Medulla oblongata (tissue), 1 donor: ENCODE results near the gene PLCH2.

Source experiments
- DNase-seq: peaks from one replicate; pipeline ENCODE4 v3.0.0-alpha.2; 2015; ENCODE audit errors: extremely low spot score

The PLCH2 gene

DNA sequence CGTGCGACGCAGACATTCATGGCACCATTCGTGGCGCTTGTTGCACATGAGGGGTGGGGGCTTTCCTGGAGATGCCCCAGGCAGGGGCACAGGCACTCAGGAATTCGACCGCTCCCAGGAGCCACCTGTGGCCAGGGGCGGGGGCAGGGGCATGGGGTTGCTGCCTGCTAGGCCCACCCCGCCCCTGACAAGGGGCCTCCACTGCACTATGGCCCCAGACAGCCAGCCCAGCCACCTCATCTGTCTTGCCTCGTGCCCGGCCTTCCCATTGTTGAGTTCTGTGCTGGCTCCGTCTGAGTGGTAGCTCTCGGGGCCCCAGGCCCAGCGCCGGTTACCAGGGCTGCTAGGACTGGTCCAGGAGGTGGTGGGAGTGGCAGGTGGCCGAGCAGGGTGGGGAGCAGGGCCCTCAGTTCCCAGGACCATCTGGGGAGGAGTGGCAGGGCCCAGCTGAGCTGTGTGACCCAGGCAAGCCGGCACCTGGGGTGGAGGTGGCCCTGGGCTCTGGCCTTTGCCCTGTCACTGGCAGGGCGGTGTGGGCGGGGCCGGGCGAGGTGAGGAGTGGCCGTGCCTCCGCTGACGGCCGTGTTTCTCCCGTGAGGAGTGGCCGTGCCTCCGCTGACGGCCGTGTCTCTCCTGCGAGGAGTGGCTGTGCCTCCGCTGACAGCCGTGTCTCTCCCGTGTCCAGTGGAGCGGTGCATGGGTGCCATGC is 1.9 kb downstream of the PLCH2 start:
- no peak for DNase-seq

DNA sequence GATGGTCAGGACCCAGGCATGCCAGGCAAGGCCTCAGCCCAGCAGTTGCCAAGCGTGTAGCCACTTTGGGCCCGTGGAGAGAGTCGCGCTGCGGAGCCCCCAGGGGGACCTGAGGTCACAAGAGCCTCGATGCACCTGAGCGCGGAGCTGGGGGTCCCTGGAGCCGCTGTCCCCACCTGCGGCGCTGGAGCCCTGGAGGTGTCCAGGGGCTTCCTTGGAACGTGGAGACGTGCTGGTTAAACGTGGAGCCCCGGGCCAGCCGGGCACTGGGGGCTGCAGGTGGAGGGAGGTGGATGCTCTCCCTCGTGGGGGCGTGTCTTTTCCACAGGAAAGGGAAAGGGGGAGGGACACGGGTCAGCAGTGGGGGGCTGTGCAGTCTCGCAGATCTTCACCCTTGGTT is 3.1 kb downstream of the PLCH2 start:
- DNase-seq: no peak

DNA sequence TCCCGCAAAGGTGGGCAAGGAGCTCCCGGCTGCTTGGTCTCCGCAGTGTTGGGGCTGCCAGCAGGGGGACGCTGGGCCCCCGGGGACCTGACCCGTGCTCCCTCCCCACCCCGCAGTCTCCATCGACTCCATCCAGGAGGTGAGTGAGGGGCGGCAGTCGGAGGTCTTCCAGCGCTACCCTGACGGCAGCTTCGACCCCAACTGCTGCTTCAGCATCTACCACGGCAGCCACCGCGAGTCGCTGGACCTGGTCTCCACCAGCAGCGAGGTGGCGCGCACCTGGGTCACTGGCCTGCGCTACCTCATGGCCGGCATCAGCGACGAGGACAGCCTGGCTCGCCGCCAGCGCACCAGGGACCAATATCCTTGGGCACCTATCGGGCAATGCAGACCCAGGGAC is 3.5 kb downstream of the PLCH2 start:
- DNase-seq: no peak

DNA sequence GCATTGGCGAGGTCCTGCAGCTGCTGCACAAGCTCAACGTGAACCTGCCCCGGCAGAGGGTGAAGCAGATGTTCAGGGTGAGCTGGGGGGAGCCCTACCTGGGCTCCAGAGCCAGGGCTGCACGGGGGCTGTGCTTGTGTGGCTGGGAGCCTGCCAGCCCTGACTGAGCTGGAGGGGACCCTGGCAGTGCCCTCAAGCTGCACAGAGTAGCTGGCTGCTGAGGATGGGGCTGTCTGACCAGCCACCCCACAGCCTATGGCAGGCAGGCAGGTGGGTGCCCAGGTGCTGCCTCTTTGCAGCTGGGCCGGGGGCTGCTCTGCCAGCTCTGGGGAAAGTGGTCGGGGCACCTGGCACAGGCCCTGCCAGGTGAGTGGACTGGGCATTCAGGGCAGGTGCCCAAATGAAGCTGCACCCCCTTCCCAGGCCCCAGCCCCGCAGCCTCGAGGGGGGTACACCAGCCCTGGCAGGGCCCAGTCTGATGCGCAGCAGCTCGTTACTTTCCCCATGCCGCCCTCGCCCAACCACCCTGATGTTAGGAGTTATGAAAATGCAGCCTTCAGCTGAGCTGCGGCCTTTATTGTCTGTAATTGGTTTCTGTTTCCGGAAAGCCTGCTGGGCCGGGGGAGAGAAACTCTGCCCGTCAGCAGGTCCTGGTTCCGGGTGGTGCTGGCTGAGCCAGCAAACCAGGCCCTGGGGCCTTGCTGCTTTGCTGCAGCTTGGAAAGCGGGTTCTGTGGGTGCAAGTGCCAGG is 4.3 kb downstream of the PLCH2 start:
- no peak for DNase-seq

DNA sequence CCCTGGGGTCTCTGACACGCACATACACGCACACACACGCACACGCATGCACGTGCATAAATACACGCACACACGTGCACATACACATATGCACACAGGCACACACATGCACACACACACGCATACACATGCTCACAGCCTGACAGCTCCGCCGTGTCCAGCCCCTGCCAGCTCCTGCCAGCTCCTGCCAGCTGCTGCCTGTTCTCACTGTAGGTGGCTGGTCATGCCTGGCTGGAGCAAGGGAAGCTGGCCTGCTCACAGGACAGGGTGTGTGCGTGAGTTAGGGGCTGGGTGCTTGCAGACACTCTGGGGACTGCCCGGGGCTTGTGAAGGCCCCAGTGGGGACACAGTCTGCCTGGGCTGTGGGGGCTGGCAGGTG is 4.9 kb downstream of the PLCH2 start:
- DNase-seq: no peak

DNA sequence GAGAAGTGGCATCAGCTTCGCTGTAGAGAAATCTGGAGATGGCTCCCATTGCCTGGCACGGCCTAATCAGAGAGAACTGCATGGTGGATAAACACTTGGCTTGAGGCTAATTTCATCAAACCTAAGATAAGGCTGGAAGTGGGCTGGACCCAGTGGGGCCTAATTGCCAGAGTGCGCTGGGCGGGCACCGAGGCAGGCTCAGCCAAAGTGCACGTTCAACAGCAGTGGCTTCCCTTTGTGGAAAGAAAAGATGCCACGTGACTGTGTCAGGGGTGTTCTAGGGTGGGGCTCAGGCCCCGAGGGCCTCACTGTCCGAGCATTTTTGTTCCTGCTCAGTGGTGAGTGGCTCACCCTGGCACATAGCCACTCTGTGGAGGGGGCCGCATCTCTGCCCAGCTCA is 5.8 kb downstream of the PLCH2 start:
- no peak for DNase-seq

DNA sequence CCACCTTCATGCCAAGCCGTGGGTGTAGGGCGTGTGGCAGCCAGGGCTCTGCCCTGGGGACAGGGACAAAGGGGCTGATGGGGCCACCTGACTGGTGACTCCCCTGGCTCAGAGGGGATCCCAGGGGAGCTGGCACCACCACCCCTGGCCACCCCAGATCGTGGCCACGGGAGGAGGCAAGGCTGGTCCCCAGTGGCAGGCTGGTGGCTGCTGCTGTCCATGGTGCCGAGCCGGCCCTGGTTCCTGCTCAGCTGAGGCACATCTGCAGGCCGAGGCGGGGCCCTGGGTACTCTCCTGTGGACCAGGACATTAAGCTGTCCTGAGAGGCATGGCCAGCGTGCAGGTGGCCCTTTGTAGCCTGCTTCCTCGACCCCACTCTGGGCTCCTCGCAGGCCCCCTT is 6.5 kb downstream of the PLCH2 start:
- no peak for DNase-seq

DNA sequence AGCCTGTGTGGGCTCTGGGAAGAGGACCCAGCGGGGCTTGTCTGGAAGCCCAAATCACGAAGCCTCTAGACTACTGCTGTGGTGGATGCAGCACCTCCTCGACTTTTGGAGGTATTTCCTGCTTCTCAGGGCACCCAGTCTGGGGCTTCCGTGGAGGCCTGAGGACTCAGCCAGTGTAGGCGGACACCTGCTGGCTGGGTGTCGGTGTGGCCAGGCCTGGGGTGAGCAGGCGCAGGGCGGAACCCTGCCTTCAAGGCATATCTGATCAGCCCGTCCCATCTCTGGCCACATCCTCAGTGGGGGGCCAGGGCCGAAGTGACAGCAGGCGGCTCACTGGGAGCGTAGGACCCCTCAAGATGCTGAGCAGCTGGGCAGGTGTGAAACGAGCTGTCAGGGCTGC is 6.9 kb downstream of the PLCH2 start:
- no peak for DNase-seq

DNA sequence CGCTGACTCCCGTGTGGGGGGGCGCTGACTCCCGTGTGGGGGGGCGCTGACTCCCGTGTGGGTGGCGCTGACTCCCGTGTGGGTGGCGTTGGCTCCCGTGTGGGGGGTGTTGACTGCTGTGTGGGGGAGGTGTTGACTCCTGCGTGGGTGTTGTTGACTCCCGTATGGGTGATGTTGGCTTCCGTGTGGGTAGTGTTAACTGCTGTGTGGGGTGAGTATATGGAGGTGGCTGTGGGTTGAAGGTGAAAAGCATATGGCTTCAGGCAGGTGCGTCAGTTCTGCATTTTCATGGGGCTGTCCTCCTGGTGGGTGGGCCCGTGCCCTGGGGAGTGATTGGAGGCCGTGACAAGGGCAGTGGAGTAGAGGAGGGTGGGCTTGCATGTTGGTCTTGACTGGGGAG is 7.9 kb downstream of the PLCH2 start:
- no peak for DNase-seq

DNA sequence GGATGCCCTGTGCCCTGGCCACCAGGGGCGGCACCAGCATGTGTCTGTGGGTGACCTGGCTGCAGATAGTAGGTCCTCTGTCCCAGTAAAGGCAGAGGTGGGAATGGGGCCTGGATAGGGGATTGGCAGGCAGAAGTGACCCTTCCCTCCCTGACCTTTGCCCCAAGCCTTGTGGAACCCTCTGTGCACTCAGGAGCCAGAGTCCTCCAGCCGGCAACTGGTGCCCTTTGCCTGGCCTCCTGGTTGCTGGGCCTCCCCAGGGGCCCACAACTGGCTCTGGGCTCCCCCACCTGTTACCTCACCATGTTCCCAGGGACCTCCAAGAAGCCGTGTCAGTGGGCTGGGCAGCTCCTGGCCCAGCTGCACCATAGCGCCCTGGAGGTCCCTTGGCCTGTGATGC is 10.0 kb downstream of the PLCH2 start:
- no peak for DNase-seq

DNA sequence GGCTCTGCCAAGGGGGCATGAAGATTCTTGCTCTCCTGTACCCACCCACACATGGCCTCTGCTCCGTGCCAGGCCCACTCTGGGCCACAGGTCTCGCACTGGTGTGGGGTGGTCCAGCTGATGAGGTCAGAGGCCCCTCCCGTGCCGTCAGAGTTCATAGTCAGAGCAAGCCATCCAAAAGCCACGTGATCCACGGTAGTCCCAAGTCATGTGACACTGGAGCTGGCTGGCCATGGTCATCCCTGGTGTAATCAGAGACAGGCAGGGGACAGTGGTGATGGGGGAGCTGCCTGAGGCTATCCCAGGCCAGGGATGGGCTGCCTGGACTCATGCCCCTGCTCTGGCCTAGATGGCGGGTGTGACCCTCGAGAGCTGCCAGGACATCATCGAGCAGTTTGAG is 10.5 kb downstream of the PLCH2 start:
- DNase-seq: no peak

DNA sequence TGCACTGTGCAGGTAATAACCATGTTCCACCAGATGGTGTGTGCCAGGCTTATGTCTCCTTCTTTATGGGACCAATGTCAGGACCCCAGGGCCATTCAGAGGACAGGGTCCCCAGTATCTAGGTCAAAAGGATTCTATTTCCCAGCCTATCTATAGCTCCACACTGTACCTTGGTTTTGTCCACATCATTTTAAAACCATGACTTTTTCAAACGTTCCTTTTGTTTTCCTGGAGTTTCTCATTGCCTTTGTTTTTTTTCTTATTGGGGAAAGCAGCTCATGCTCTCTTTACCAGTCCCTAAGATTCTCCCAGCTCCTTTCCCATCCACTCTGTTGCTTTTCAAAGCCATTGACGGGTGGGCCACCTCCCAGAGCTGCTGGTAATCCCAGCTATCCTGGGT is 12.6 kb downstream of the PLCH2 start:
- DNase-seq: no peak

DNA sequence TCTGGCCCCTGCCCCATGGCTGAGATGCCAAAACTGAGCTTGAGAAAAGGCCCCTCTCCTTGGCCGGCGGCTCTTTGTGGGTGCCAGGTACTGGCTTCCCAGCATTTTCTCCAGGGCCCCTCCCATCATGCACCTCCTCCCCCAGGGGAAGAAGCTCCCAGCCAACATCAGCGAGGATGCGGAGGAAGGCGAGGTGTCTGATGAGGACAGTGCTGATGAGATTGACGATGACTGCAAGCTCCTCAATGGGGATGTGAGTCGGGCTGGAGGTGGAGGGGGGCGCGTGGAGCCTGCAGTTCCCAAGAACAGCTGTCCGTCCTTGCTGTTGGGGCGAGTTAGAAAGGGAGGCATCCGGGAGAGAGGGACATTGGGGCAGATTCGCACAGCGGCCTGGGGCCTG is 13.5 kb downstream of the PLCH2 start:
- no peak for DNase-seq

DNA sequence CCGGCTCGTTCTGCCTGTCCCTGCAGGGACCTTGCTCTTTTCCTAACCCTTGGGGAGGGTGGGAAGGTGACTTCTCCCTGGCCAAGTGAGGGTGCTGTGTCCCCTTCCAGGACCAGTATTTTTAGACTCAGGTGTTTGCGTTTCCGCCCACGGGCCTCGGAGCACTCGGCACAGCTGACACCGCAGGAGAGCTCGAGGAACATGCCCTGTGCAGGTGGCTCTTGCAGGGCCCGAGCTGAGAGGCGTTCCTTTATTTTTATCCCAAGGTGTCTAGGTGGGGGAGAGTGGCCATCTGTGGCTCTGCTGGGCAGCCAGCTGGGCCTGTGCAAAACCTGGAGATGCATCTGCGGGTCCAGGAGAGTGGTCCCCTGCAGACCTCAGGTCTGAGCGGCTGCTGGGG is 16.0 kb downstream of the PLCH2 start:
- no peak for DNase-seq

DNA sequence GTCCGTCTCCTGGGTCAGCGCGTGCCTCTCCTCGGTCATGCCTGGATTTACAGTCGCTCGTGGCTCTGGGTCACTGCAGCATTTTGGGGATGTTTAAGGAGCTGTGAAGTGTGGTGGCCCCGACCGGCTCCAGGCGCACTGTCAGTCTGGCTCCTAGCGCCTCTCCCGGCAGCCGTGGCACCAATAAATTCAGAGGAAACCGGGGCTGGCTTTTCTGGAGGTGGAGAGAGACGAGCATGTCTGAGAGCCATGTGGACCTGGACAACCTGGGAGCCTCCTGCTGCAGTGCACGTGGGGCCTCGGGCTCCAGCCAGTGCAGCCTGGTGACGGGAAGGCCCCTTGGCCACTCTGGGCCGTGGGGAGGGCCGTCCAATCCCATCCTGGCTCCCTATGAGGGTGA is 17.1 kb downstream of the PLCH2 start:
- no peak for DNase-seq

DNA sequence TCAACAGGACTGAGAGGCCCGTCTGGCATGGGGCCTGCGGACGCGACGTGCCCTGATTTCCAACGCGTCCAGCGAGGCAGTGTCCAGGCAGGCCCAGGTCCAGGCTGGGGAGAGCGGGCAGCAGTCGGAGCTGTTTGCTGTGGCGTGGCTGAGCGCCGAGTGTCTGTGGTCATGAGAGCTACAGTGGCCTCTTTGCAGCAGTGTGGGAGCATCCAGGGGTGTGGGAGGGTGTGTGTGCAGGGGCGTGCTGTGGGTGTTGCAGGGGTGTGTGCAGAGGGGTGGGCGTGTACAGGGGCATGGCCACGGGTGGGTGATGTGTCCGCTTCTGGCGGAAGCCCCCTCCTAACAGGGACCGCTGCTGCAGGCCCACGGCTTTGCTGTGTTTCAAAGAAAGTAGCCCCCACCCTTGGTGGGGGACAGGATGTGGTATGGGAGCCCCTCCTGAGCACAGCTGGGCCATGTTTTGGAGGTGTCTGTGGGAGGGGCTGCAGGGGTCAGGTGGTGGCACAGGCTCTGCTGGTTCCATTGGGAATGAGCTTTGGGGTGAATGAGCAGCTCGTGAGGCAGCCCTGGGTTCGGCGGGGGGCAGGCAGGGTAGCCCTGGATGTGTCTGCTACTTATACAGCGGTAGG is 17.7 kb downstream of the PLCH2 start:
- peak; percentile 93 for DNase-seq

DNA sequence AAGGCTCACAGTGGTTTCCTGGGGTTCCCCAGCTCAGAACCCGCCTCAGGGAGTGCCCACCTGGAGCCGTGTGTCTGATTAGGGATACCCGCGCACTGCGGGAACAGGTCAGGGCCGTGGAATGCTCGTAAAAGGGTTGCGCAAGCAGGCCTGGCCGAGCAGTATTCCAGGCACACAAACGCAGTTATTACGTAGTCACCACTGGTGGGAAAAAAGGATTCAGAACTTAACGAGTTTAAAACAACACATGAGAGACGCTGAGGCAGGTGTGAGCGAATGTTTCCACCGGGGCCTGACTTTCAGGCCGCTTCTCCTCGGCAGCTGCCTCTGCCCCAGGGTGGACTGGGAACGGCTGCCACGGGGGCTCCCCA is 18.2 kb downstream of the PLCH2 start:
- no peak for DNase-seq

DNA sequence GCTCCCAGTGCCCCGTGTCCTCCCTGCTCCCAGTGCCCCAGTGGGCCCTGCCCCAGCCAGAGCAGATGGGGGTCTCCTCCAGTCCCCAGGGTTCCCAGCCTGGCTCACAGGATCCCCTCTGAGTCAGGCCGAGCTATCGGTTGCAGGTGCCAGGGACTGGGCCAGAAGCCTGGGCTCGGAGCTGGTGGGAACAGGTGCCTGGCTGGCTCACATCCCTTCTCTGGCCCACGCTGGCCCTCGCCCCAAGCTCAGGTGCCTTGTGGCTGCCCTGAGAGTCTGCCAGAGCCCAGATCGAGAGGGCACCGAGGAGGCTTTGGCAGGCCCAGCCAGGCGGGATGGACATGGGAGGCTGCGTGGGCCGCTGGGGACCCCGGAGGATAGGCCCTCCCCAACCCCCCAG is 18.9 kb downstream of the PLCH2 start:
- DNase-seq: no peak

DNA sequence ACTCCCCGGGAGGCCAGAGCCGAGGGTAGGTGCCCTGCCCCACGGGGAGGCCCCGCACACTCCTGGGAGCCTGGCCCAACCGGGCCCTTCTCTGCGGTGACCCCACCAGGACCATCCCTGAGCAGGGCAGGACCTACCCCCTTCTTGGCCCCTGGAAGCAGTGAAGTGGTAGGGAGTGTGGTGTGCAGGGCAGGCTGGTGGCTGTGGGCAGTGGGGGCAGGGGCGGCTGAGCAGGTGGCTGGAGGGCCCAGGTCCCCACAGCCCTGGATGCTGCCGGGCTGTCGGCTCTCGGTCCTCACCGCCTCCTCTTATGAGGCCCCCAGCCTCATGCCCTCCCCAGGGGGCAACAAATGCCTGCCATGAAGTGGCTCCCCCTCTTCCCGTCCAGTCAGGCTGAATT is 19.5 kb downstream of the PLCH2 start:
- no peak for DNase-seq

DNA sequence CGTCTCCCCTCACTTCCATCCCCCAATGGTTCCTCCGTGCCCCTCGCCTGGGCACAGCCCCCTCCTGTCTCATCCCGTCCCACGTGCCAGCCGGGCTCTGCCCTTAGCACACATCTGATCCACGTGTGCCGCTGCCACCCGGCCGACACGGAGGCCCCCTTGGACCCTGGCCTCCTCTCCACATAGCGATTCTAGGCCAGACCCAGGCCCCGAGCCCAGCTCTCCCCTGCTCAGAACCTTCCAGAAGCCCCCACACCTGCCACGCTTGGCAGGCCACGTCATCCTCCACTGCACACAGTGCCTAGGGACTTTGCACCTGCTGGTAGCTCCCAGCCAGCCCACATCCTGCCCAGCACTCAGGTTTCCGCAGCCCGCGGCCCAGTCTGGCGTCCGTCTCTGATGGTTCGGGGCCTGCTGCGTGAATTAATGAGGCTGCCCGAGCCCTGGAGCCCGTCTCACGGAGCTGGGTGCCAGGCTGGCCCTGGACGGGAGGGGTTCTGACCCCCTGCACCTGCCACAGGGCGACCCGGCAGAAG is 20.1 kb downstream of the PLCH2 start:
- no peak for DNase-seq

DNA sequence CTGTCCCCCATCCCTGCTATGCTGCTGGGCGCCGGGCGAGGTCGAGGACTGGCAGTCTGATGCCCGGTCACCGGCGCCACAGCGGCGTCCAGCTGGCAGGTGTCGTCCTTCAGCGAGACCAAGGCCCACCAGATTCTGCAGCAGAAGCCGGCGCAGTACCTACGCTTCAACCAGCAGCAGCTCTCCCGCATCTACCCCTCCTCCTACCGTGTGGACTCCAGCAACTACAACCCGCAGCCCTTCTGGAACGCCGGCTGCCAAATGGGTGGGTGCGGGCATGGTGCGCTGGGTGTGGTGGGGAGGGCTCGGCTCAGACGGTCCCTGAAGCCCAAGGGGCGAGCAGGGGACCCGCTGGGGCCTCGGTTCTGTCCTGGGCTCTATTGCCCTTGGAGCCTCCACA is 20.7 kb downstream of the PLCH2 start:
- no peak for DNase-seq

DNA sequence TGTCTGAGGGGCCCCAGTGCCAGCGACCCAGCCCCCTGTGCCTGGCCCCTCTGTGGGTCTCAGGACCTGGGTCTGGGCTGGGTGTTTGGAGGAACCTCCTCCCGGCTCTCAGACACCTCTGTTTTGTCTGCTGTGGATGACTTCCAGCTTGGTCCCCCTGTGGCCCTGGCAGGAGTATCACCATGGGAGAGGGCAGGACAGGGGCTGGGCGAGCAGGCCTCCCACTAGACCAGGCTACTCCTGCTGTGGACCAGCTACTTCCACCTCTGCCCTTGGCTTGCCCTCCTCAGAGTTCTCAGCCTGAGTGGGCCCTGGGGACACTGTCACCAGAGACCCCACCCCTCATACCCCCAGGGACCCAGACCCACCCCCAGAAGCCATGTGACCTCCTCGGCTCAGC is 21.8 kb downstream of the PLCH2 start:
- no peak for DNase-seq

DNA sequence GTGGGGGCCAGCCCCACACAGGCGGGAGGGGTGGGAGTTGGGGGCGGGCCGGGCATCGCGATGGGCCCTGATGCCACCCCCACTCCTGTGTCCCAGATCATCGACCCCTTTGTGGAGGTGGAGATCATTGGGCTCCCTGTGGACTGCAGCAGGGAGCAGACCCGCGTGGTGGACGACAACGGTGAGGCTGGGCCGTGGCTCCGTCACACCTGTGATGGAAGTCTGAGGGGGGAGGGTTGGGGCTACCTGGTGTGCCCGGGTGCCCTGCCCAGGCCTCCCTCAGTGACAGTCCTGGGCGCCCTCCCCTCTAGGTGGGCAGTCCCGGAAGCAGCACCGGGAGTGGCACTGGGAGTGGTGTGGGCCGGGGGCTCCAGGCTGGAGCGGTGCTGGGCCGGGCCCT is 22.6 kb downstream of the PLCH2 start:
- no peak for DNase-seq
